H1 (cell line): ENCODE data around the gene PLPPR3. TPM values are rescaled to one million over a fixed set of nuclear protein-coding genes. Genes with fewer than 3 reads are reported as not detected.
A peak's percentile ranks its signal among the peaks of the same experiment; 100 is the strongest.

ENCODE experiments used
- CTCF ChIA-PET: fragments of 300-600 bp; sonication (Branson Sonifier 250); formaldehyde crosslinking; loops from one replicate; lab custom pipeline; 2021; ENCODE audit not compliant: partially characterized antibody; lab: Charles Lee
- POLR2A ChIA-PET: fragments of 300-600 bp; sonication (Branson Sonifier 250); formaldehyde crosslinking; loops from one replicate; lab custom pipeline; 2021; ENCODE audit warnings: inconsistent platforms; ENCODE audit not compliant: partially characterized antibody; lab: Charles Lee
- DNase-seq, 2 experiments: peaks; one replicate each; pipeline versions ENCODE4 v3.0.0 to v3.0.0-alpha.2; 2010 to 2022; ENCODE audit warnings: low spot score in 2 of 2, low read depth in 1 of 2, mixed read lengths in 1 of 2
- FAIRE-seq: peaks from 2 replicates; lab custom pipeline; 2011; peaks lifted over from hg19 to GRCh38; lab: Jason Lieb, UNC
- H2AFZ ChIP-seq: 2 replicates; pipeline ENCODE4 v1.8.1; 2012; ENCODE audit warnings: low read length, inconsistent platforms
- H2AK5ac ChIP-seq: 2 replicates; pipeline ENCODE4 v1.6.1; 2013; ENCODE audit warnings: low read depth, low read length
- H2BK120ac ChIP-seq: replicated peaks from 2 replicates; pipeline ENCODE3; 2013; ENCODE audit warnings: low read depth, low read length, inconsistent platforms
- H2BK12ac ChIP-seq: 2 replicates; pipeline ENCODE4 v1.6.1; 2013; ENCODE audit warnings: low read depth, low read length
- H2BK15ac ChIP-seq: 2 replicates; pipeline ENCODE4 v1.6.1; 2013; ENCODE audit warnings: low read length
- H2BK20ac ChIP-seq: 2 replicates; pipeline ENCODE4 v1.6.1; 2013; ENCODE audit warnings: low read length
- H2BK5ac ChIP-seq: 2 replicates; pipeline ENCODE4 v1.6.1; 2013; ENCODE audit warnings: low read depth, low read length
- H3K14ac ChIP-seq: 2 replicates; pipeline ENCODE4 v1.6.1; 2013; ENCODE audit warnings: inconsistent platforms; ENCODE audit not compliant: insufficient read length
- H3K18ac ChIP-seq: 2 replicates; pipeline ENCODE4 v1.6.1; 2013; ENCODE audit warnings: low read length; ENCODE audit errors: extremely low read depth
- H3K23ac ChIP-seq: 2 replicates; pipeline ENCODE4 v1.6.1; 2013; ENCODE audit warnings: inconsistent platforms; ENCODE audit not compliant: insufficient read length
- H3K23me2 ChIP-seq: 2 replicates; pipeline ENCODE4 v1.6.1; 2013; ENCODE audit warnings: low read depth, low read length
- H3K27ac ChIP-seq: 2 replicates; pipeline ENCODE4 v1.6.1; 2011; ENCODE audit warnings: low read depth, low read length, inconsistent platforms
- H3K27me3 ChIP-seq, 4 experiments: replicated peaks in 1 of 4; 1 replicate in 1 of 4; 2 replicates in 3 of 4; pipeline versions ENCODE4 v1.6.1 to v1.8.1; 2011 to 2013; ENCODE audit warnings: low read length in 3 of 4, mild to moderate bottlenecking in 3 of 4, inconsistent platforms in 2 of 4, mixed read lengths in 2 of 4, moderate library complexity in 1 of 4; ENCODE audit not compliant: control insufficient read depth in 3 of 4, insufficient read depth in 3 of 4; ENCODE audit errors: extremely low read depth in 1 of 4
- H3K36me3 ChIP-seq, 4 experiments: 2 replicates each; pipeline versions ENCODE4 v1.6.1 to v1.8.1; 2011 to 2013; ENCODE audit warnings: mild to moderate bottlenecking in 4 of 4, low read length in 3 of 4, moderate library complexity in 2 of 4, control low read depth in 1 of 4, inconsistent platforms in 1 of 4; ENCODE audit not compliant: insufficient read depth in 4 of 4, control insufficient read depth in 2 of 4
- H3K4ac ChIP-seq: replicated peaks from 2 replicates; pipeline ENCODE3; 2013; ENCODE audit warnings: low read length, low read depth, mixed read lengths, inconsistent platforms; ENCODE audit not compliant: insufficient read length
- H3K4me1 ChIP-seq, 4 experiments: replicated peaks in 1 of 4; 1 replicate in 1 of 4; 2 replicates in 3 of 4; pipeline versions ENCODE4 v1.6.1 to v1.8.1; 2011 to 2013; ENCODE audit warnings: low read length in 3 of 4, inconsistent platforms in 2 of 4, mixed read lengths in 1 of 4; ENCODE audit not compliant: insufficient read depth in 4 of 4, control insufficient read depth in 3 of 4
- H3K4me2 ChIP-seq, 2 experiments: 2 replicates each; pipeline versions ENCODE4 v1.6.1 to v1.8.1; 2011 to 2013; ENCODE audit warnings: low read depth in 2 of 2, low read length in 2 of 2, control low read depth in 1 of 2, inconsistent platforms in 1 of 2, mild to moderate bottlenecking in 1 of 2; ENCODE audit not compliant: insufficient read depth in 1 of 2
- H3K4me3 ChIP-seq, 4 experiments: fragments of 200-600, 300-600 bp in 1 of 4; sonication (generic), shearing (Covaris generic), sonication (Bioruptor Twin) in 1 of 4; 2 replicates each; pipeline versions ENCODE4 v1.5.1 to v1.8.1; 2011 to 2016; ENCODE audit warnings: low read length in 4 of 4, low read depth in 3 of 4, control low read depth in 2 of 4, inconsistent platforms in 2 of 4, mild to moderate bottlenecking in 2 of 4, mixed read lengths in 1 of 4, moderate library complexity in 1 of 4; ENCODE audit not compliant: insufficient read depth in 2 of 4; ENCODE audit errors: extremely low read depth in 1 of 4
- H3K56ac ChIP-seq: replicated peaks from 2 replicates; pipeline ENCODE3; 2013; ENCODE audit warnings: low read depth, mild to moderate bottlenecking, mixed read lengths, low read length, inconsistent platforms; ENCODE audit not compliant: insufficient read length
- H3K79me1 ChIP-seq: 2 replicates; pipeline ENCODE4 v1.6.1; 2013; ENCODE audit warnings: low read depth, low read length, control low read depth
- H3K79me2 ChIP-seq, 2 experiments: 2 replicates each; pipeline versions ENCODE4 v1.6.1 to v1.8.1; 2012 to 2013; ENCODE audit warnings: low read length in 2 of 2, mild to moderate bottlenecking in 2 of 2, inconsistent platforms in 1 of 2; ENCODE audit not compliant: insufficient read depth in 2 of 2, control insufficient read depth in 1 of 2
- H3K9ac ChIP-seq, 4 experiments: replicated peaks in 1 of 4; 1 replicate in 1 of 4; 2 replicates in 3 of 4; pipeline versions ENCODE4 v1.6.1 to v1.8.1; 2011 to 2013; ENCODE audit warnings: low read depth in 3 of 4, low read length in 3 of 4, control low read depth in 2 of 4, mild to moderate bottlenecking in 2 of 4, moderate library complexity in 2 of 4, inconsistent platforms in 1 of 4; ENCODE audit errors: extremely low read depth in 1 of 4
- H3K9me3 ChIP-seq, 2 experiments: 2 replicates each; pipeline versions ENCODE4 v1.6.1 to v1.8.1; 2012 to 2013; ENCODE audit warnings: mild to moderate bottlenecking in 2 of 2, moderate library complexity in 2 of 2, control low read depth in 1 of 2, inconsistent platforms in 1 of 2, low read depth in 1 of 2, low read length in 1 of 2, mixed read lengths in 1 of 2; ENCODE audit not compliant: insufficient read depth in 2 of 2
- H4K20me1 ChIP-seq, 2 experiments: replicated peaks in 1 of 2; 2 replicates each; pipeline versions ENCODE3 to v1.8.1; 2011 to 2013; ENCODE audit warnings: inconsistent platforms in 2 of 2, low read length in 2 of 2, mild to moderate bottlenecking in 1 of 2; ENCODE audit not compliant: insufficient read depth in 2 of 2, control insufficient read depth in 1 of 2
- H4K5ac ChIP-seq: 2 replicates; pipeline ENCODE4 v1.6.1; 2013; ENCODE audit warnings: low read length, low read depth, mixed read lengths, inconsistent platforms; ENCODE audit not compliant: insufficient read length
- H4K8ac ChIP-seq: 2 replicates; pipeline ENCODE4 v1.8.0; 2013; ENCODE audit warnings: mild to moderate bottlenecking, moderate library complexity, low read length, inconsistent platforms; ENCODE audit not compliant: insufficient read depth; ENCODE audit errors: extremely low read depth
- H4K91ac ChIP-seq: replicated peaks from 2 replicates; pipeline ENCODE3; 2013; ENCODE audit warnings: low read length, mixed read lengths, inconsistent platforms; ENCODE audit not compliant: insufficient read length
- BCL11A ChIP-seq, 2 experiments: IDR thresholded peaks; one replicate each; pipeline ENCODE4 v1.6.1; 2011; ENCODE audit warnings: low read depth in 2 of 2, low read length in 2 of 2, mild to moderate bottlenecking in 2 of 2
- CHD1 ChIP-seq: IDR thresholded peaks from 2 replicates; pipeline ENCODE4 v1.6.1; 2012; ENCODE audit warnings: low read depth, low read length, improper control_type of control experiment
- CHD2 ChIP-seq: IDR thresholded peaks from 2 replicates; pipeline ENCODE4 v1.6.1; 2012; ENCODE audit warnings: low read length, improper control_type of control experiment
- CREB1 ChIP-seq: IDR thresholded peaks from 2 replicates; pipeline ENCODE4 v1.6.1; 2012; ENCODE audit warnings: inconsistent platforms
- GTF2F1 ChIP-seq: IDR thresholded peaks from 2 replicates; pipeline ENCODE4 v1.6.1; 2012; ENCODE audit warnings: low read depth, low read length, improper control_type of control experiment, borderline replicate concordance
- HDAC2 ChIP-seq, 2 experiments: fragments of 300-600 bp in 1 of 2; sonication (generic) in 1 of 2; IDR thresholded peaks; 2 replicates each; pipeline ENCODE4 v1.6.1; 2011 to 2012; ENCODE audit warnings: low read depth in 2 of 2, low read length in 2 of 2, mild to moderate bottlenecking in 2 of 2, moderate library complexity in 2 of 2, borderline replicate concordance in 1 of 2, inconsistent platforms in 1 of 2
- SIX5 ChIP-seq: IDR thresholded peaks from 2 replicates; pipeline ENCODE4 v1.6.1; 2011; ENCODE audit warnings: mild to moderate bottlenecking, low read depth, low read length
- SP1 ChIP-seq: IDR thresholded peaks from 2 replicates; pipeline ENCODE4 v1.6.1; 2011; ENCODE audit warnings: low read depth, low read length
- SP2 ChIP-seq: IDR thresholded peaks from 2 replicates; pipeline ENCODE4 v1.6.1; 2012; ENCODE audit warnings: mild to moderate bottlenecking, low read length, inconsistent platforms
- TAF7 ChIP-seq: optimal IDR thresholded peaks from 2 replicates; pipeline ENCODE3; 2011; ENCODE audit warnings: low read depth, mild to moderate bottlenecking, inconsistent platforms, low read length, moderate library complexity, borderline replicate concordance
- WGBS, 2 experiments: shearing (Covaris generic) in 1 of 2; methylation state at CpG; one replicate each; pipeline versions ENCODE4 v1.1.6 to v1.1.7; 2013 to 2015; ENCODE audit warnings: low lambda C conversion rate in 2 of 2, mixed read lengths in 2 of 2, inconsistent platforms in 1 of 2, low coverage in 1 of 2, missing lambda C conversion rate in 1 of 2; ENCODE audit not compliant: insufficient replicate concordance in 2 of 2, insufficient coverage in 1 of 2, insufficient read length in 1 of 2; ENCODE audit errors: extremely low coverage in 1 of 2, missing lambda C conversion rate in 1 of 2; 5-methylcytosine and 5-hydroxymethylcytosine counted together
- polyA plus RNA-seq, 7 experiments: library from polyadenylated mRNA; depleted of rRNA in 3 of 7; stranded (reverse) in 5 of 7; unstranded in 2 of 7; fragments of >200 nt in 5 of 7; fragments of 200-250 nt in 2 of 7; gene quantifications; 1 replicate in 5 of 7; 2 replicates in 1 of 7; 4 replicates in 1 of 7; pipeline versions ENCODE4 v1.2.1 to v1.2.3, GENCODE V29; 2011 to 2013; ENCODE audit warnings: missing spikeins in 2 of 7, mixed read lengths in 2 of 7
- total RNA-seq: library from RNA; stranded (reverse); fragmentation: NEBNext Ultra II Directional; extraction: Animal tissue kit (Norgen Biotek cat#: 25700); gene quantifications from 2 replicates; pipeline ENCODE4 v1.2.1, GENCODE V29; 2021
- TF ChIP-seq, protein P1 (sequence below): IDR thresholded peaks from 2 replicates; pipeline ENCODE4 v1.6.1; 2011; ENCODE audit warnings: low read depth, mild to moderate bottlenecking, low read length; ENCODE audit not compliant: insufficient read depth
- TF ChIP-seq, protein P2 (sequence below): IDR thresholded peaks from 2 replicates; pipeline ENCODE4 v1.6.1; 2012; ENCODE audit warnings: low read length, inconsistent platforms

PLPPR3 gene
- total and polyA plus RNA-seq, 2 of the 8 experiments (the other 6 are each of a cell fraction or from before 2014, with no cell fraction given), result 71.7 to 76.4 TPM

DNA sequence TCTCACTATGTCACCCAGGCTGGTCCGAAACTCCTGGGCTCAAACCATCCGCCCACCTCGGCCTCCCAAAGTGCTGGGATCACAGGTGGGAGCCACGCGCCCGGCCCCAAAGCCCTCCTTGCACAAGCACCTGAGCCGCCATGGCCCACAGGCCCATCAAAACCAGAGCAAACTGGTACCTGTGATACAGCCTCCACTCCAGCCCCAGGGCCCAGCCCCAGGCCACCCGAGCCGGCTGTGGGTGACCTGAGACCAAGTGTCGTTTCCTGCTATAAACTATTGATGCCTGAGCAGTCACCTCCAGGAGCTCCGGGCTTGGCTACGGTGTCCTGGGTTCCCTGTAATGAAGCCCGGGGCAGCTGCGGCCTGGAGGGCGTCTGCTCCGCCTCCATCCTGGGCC is 34.2 kb downstream of the PLPPR3 start:
- Histone ChIP-seq H3K18ac (no peak overlapping the region; the same call in 1 of the 2 replicates), H3K14ac (no peak overlapping the region), H3K79me1 (no peaks in the 10 kb centered on the region; the same call in none of the 2 replicates), H2BK120ac (no peak overlapping the region), H3K36me3 (no peaks in the 10 kb centered on the region), H3K23me2 (no peaks in the 10 kb centered on the region), H4K91ac (peak overlapping the region; percentile 74), H3K27me3 (no peaks in the 10 kb centered on the region), H2BK5ac (no peak overlapping the region), H2BK20ac (no peak overlapping the region), H3K4me2 (no peak overlapping the region), H4K8ac (no peak overlapping the region; the same call in 1 of the 2 replicates), H3K4me3 (no peak overlapping the region), H3K4ac (no peak overlapping the region), H4K20me1 (no peaks in the 10 kb centered on the region), H3K23ac (no peak overlapping the region), H2AK5ac (no peak overlapping the region; the same call in 1 of the 2 replicates), H3K4me1 (peaks cover 7 to 36% (median 20%) of the 10 kb centered on the region in 4 experiments), H3K56ac (no peak overlapping the region), H2BK12ac (peak overlapping the region; percentile 60; the same call in 1 of the 2 replicates), H4K5ac (no peak overlapping the region), H3K79me2 (peaks cover 0 to 2% of the 10 kb centered on the region in 2 experiments; a peak in 2 of 4 replicates), H3K27ac (no peak overlapping the region), H2AFZ (no peak overlapping the region), H3K9me3 (no peaks in the 10 kb centered on the region), H2BK15ac (no peak overlapping the region), H3K9ac (no peak overlapping the region)
- no peak for DNase-seq
- CTCF ChIA-PET, result interaction anchor here (0.6 to 2.2 kb wide), 2 partner anchors 11 to 356 kb away, joined by 4 to 10 read pairs; no protein-coding TSS in a partner anchor
- WGBS, 2 experiments, result 93% methylated on average over 16 of the region's 16 CpGs; no CpG with 5 or more reads in 1 of the 2 experiments
- no peak for FAIRE-seq
- POLR2A ChIA-PET, result interaction anchor here (0.8 to 5.8 kb wide), 4 partner anchors 10 to 15 kb away, joined by 3 to 85 read pairs (median 4); partner anchors contain the start of gene PTBP1
- no peak for TF ChIP-seq GTF2F1
- no peak for TF ChIP-seq CHD2
- TF ChIP-seq SP1, result no peak
- TF ChIP-seq HDAC2 (IDR thresholded peaks at IDR 0.05; ENCODE audit: borderline replicate concordance in 1 of 2, low read depth in 2 of 2, low read length in 2 of 2), result no peak
- TF ChIP-seq, protein P1, sequence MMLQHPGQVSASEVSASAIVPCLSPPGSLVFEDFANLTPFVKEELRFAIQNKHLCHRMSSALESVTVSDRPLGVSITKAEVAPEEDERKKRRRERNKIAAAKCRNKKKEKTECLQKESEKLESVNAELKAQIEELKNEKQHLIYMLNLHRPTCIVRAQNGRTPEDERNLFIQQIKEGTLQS, result no peak
- no peak for TF ChIP-seq SIX5
- TF ChIP-seq, protein P2, sequence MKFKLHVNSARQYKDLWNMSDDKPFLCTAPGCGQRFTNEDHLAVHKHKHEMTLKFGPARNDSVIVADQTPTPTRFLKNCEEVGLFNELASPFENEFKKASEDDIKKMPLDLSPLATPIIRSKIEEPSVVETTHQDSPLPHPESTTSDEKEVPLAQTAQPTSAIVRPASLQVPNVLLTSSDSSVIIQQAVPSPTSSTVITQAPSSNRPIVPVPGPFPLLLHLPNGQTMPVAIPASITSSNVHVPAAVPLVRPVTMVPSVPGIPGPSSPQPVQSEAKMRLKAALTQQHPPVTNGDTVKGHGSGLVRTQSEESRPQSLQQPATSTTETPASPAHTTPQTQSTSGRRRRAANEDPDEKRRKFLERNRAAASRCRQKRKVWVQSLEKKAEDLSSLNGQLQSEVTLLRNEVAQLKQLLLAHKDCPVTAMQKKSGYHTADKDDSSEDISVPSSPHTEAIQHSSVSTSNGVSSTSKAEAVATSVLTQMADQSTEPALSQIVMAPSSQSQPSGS, result no peak
- TF ChIP-seq CREB1, result no peak
- no peak for TF ChIP-seq SP2
- no peak for TF ChIP-seq TAF7
- TF ChIP-seq BCL11A (IDR thresholded peaks at IDR 0.05; ENCODE audit: low read depth in 2 of 2, low read length in 2 of 2), result no peak
- TF ChIP-seq CHD1, result no peak
